MM.1S (cell line): ENCODE data around the gene JTB.

ENCODE experiments used
- EZH2phosphoT487 ChIP-seq: fragments of 300-600 bp; sonication (generic); IDR thresholded peaks from 2 replicates; pipeline ENCODE4 v1.6.1; 2018; ENCODE audit warnings: antibody characterized with exemption, low read length
- TF ChIP-seq, protein P1 (sequence below): fragments of 300-600 bp; sonication (generic); IDR thresholded peaks from 2 replicates; pipeline ENCODE4 v1.5.1; 2016; ENCODE audit warnings: antibody characterized with exemption, low read length, mixed read lengths

DNA sequence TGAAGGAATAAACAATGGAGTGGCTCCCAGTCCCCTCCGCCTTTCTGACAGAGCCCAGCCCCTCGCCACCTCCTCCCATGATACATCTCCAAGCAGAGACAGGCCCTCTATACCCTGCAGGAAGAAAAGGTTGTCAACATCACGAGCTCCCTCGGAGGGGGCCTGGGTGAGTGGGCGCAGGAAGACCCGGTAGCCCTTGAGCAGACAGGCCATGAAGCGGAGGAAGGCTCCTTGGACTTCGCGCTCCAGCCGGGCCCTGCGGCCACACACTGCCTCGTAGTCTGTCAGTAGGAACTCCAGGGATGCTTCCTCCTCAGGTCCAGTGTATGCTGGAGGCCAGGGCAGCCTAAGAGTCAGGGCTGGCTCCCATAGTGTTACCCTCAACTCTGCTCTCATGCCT is 38.0 kb downstream of the JTB start:
- TF ChIP-seq EZH2phosphoT487, result no peak
- TF ChIP-seq, protein P1, sequence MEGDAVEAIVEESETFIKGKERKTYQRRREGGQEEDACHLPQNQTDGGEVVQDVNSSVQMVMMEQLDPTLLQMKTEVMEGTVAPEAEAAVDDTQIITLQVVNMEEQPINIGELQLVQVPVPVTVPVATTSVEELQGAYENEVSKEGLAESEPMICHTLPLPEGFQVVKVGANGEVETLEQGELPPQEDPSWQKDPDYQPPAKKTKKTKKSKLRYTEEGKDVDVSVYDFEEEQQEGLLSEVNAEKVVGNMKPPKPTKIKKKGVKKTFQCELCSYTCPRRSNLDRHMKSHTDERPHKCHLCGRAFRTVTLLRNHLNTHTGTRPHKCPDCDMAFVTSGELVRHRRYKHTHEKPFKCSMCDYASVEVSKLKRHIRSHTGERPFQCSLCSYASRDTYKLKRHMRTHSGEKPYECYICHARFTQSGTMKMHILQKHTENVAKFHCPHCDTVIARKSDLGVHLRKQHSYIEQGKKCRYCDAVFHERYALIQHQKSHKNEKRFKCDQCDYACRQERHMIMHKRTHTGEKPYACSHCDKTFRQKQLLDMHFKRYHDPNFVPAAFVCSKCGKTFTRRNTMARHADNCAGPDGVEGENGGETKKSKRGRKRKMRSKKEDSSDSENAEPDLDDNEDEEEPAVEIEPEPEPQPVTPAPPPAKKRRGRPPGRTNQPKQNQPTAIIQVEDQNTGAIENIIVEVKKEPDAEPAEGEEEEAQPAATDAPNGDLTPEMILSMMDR, result no peak
